ENCODE results near the gene SLC25A5.
"Not testable (repeated sequence)": the region's sequence is repeated elsewhere in the genome, so short reads cannot be mapped to it uniquely, and the experiment has no call there.

The SLC25A5 gene

DNA sequence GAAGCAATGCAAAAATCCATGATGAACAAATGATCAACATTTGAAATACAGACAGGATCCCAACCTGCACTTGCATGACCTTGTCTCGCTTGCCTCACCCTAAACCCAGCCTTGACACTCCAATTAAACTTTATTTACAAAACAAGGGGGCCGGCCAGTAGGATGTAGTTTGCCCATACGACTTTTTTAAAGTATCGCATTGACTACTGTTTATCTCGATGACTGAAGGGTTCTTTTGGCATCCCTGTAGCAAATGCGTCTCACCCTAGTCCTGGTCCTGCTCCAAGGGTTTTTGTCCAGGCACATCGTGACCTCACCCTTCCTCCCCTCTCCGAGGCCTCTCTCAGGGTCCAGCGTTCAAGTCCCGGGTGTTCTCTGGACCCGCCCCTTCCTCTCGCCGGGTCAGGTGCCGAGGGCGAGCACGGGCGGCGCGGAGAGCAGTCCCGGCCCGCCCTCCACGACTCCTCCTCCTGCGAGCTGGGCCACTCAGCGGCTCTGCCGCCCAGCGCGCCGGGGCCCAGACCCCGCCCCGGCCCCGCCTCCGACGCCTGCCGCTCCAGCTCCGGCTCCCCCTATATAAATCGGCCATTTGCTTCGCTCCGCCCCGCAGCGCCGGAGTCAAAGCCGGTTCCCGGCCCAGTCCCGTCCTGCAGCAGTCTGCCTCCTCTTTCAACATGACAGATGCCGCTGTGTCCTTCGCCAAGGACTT lies at the start of gene SLC25A5:
Gene SLC25A5, plus strand, starts transcription at position 603 of the 709 bp plus-strand sequence. Its CDS starts 72 bp downstream, at position 675.
- peak; percentile 83 for DNase-seq (ENCODE audit: low spot score)

DNA sequence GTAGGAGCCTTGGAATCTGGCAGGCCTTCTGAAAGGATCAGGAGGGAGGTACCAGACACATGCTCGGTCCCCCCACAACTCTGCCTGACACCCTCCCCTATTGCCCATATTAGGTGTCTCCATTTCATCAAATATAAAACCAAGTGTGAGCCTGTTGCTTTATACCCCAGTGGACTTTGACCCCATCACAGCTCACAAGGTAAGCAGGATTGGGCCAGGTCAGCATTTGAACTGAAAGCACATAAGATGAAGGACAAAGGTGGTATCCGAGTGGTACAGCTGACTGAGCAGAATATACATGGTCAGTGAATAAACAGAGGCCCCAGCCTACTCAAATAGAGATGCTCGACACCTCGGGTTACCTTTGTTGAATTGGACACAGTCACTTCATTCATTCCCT lies 49.1 kb upstream of the SLC25A5 start:
- no peak for DNase-seq (ENCODE audit: low spot score)

DNA sequence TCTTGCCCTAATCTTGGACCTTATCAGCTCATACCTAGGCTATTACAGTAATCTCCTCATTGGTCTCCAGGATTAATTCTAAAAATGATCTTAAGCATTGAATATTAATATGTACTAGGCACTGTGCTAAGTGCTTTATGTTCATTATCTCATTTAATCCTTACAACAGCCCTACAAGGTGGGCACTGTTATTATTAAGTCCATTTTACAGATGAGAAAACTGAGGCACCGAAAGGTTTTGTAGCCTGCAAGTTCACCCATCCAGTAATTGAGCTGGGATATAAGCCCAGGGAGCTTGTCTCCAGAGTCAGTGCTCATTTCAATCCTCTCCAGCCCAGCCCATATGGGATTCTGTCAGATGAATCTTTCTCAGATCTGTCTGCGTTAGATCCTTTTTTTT lies 48.3 kb upstream of the SLC25A5 start:
- no peak for DNase-seq (ENCODE audit: low spot score)

DNA sequence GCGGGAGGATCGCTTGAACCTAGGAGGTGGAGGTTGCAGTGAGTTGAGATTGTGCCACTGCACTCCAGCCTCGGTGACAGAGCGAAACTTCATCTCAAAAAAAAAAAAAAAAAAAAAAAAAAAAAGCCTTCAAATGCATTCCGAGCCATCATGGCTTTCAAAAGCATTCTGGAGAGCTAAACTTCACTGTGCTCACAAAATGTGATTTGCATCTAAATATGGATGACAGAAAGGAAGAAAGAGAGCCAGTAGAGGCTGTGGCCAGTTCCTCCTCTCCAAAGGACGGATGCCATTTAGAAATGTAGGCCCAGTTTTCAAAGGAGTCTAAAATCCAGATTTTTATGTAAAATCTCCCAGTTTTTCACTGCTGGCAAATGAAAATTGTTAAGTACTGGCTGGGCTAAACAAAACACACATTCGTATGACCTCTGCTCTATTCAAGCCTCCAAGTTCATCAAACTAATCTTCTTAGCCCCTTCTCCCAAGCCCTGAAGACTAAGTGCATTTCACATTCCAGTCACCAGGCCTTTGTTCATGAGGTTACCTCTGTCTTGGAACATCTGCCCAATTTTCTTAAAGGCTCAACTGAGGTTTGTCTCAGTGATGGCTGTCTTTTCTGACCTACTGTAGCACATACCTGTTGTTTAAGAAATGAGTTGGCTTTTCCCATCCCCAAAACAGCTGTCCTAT lies 47.1 kb upstream of the SLC25A5 start:
- no peak for DNase-seq (ENCODE audit: low spot score)

DNA sequence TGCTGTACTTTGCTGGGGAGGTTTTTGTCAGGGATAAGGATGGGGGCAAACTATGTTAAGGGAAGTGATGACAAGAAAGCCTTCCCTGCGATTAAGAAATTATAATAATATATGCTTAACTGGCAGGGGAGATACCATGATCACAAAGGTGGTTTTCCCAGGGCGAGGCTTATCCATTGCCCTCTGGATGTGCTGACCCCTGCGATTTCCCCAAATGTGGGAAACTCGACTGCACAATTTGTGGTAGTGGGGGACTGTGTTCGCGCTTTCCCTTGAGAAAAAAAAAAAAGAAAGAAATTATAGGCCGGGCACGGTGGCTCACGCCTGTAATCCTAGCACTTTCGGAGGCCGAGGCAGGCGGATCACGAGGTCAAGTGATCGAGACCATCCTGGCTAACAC lies 44.6 kb upstream of the SLC25A5 start:
- DNase-seq (ENCODE audit: low spot score), result no peak

DNA sequence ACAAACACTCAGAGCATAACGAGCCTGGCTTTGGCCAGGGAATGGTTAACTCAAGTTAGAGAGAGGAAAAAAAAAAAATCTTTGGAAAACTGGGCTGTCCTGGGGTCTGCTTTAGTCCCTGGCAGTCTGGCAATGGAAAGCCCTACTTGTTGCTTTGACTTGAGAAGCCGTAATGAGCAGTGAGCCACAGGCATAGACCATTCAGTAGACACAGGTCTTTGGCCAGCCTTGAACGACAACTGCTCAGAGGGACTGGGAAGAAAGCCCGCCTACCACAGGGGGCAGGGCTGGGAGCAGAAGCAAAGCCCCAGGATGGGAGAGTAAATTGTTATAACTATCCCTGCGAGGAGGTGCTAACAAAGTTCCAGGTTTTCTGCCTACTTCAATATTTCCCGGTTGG lies 43.2 kb upstream of the SLC25A5 start:
- no peak for DNase-seq (ENCODE audit: low spot score)

DNA sequence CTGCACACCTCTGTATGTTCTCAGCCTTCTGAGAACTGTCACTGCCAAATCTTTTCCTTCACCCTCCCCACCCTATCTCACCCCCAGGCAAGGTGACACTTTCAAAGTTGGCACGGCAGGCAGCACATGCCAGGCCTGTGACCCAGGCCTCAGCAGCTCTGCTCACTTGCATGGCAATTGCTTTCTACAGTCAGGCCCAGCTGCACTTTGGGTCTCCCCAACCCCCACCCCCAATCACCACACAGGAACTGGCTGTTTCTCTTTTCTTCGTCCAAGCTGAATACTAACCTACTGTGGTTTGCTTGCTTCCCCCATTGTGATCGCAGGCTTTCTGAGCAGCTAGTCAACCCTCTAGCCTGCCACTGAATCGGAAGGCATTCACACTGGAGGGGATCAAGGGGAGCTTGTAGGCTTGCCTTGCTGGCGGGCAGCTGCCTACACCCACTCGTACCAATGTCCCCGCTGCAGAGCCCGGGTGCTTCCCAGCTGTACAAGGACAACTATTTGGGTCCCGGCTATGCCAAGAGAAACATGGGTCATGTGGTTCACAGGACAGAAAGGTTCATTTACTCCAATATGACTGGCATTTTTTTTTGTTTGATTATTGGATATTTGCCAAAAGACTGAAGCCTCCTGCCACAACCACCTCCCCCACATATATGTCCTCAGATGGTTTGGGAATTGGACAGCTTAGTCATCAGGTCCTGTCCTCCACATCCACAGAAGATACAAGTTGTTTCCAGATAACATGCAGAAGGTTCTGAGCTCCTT lies 41.0 kb upstream of the SLC25A5 start:
- DNase-seq (ENCODE audit: low spot score), result no peak

DNA sequence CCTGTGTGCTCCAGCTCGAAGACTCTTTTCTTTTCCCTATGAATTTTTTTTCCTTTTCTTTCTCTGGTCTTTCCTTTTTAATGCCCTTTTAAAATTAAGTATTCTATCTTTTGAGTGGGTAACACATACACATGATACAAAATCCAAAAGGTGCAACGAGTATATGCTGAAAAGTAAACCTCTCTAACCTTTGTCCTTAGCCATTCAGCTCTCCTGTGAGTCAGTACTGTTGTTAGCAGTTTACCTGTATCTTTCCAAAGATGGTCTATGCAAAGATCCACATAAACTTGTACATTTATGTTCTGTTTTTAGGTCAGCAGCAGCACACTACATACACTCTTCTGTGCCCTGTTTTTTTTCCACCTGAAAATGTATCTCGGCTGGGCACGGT lies 40.5 kb upstream of the SLC25A5 start:
- DNase-seq (ENCODE audit: low spot score), result no peak

DNA sequence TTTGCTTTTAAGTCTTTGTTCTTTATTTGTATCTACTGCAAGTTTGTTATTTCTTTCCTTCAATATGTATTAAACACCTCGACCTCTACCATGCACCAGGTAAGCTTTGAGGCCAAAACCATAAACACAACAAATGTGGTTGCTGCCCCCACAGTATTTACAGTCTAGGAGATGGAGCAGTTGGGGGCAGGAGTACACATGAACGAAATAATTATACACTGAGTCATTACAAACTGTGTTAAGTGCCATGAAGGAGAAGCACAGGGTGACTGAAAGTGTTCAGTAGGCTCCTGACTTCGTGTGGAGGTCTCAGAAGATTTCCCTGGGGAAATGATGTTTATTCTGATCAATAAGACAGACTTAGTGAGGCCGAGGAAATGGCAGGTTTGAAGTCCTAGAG lies 38.8 kb upstream of the SLC25A5 start:
- no peak for DNase-seq (ENCODE audit: low spot score)

DNA sequence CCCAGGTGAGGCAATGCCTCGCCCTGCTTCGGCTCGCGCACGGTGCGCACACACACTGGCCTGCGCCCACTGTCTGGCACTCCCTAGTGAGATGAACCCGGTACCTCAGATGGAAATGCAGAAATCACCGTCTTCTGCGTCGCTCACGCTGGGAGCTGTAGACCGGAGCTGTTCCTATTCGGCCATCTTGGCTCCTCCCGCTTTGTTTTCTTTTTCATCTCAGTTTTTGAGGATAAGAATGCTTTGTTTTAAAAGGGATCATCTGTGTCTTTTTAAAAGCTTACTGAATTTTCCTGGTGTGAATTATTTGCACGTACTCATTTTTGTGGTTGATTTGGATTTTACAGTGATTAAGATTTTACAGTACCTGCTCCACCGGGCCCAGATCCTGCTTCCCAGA lies 26.9 kb upstream of the SLC25A5 start:
- not testable (repeated sequence) for DNase-seq (ENCODE audit: low spot score)

DNA sequence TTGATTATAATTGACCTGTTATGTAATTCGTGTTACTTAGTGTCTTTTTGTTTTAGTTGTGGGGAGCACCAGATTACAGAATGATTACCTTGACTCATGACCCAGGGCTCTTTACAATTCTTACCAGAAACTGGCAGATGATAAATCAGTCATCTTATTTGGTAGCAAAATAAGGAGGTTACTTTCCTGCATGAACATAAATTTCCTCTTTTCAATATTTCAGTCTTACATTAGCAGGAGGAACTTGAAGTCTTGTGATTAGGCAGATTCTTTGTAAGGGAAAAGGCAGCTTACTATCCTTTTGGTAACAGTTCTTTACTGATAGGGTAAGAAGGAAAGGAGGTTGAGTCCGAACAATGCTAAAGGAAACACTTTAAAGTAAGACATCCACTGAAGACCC lies 26.0 kb upstream of the SLC25A5 start:
- no peak for DNase-seq (ENCODE audit: low spot score)

DNA sequence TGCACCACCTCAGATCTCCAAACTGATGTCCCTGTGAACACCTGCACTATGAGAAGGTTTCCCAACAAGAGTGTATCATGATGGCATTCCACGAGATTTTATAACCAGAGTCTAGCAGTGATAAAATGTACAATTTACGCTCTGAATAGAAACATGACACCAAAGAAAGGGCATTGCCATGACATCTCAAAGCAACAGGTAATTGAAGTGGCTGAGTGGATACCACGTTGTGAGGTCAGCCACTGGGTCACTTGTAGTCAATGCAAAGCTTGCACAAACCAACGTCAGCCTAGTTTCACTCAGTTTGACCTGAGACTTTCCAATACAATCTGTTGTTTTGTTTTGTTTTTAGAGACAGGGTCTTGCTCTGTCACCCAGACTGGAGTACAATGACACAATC lies 15.0 kb upstream of the SLC25A5 start:
- DNase-seq (ENCODE audit: low spot score), result no peak

DNA sequence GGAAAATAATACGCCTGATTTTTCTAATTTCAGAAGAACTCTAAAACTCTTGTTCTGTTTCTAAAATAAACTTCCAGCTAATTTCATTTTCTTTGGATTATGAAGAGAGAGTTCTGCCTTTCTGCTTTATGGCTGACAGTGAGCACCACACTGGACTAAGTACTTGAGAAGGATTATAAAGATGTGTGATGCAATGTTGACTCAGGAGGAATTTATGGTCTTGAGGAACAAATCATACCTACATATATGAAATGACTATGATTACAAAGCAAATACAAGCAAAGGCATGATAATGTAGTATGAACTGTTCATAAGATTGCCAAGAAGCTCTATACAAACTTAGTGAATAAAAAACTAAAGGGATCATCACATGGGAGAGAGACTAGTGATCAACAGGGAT lies 13.0 kb upstream of the SLC25A5 start:
- DNase-seq (ENCODE audit: low spot score), result no peak

DNA sequence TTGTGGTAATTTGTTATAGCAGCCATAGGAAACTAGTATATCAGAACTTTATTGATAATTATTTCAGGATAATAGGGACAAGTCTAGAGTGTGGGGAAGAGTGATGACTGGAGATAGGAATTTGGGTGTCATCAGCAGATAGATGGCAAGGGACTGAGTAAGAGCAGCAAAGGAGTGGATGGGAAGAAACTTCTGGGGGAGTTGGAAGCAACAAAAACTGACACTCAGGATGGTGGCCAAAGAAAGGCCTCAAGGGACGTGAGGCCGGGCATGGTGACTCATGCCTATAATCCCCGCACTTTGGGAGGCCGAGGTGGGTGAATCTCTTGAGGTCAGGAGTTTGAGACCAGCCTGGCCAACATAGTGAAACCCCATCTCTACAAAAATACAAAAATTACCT lies 9.1 kb upstream of the SLC25A5 start:
- no peak for DNase-seq (ENCODE audit: low spot score)

DNA sequence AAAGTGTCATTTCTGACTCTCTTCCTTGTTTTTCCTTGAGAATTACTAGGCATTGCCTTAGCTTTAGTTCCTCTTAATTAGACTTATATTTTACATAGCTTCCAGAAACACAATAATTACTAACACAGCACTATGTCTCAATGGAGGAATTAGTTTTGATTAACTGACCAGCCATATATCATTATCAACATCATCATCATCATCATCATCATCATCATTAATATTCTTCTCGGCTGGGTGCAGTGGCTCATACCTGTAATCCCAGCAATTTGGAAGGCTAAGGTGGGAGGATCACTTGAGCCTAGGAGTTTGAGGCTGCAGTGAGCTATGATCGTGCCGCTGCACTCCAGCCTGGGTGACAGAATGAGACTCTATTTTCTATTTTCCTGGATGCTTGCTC lies 2.7 kb upstream of the SLC25A5 start:
- DNase-seq (ENCODE audit: low spot score), result no peak

DNA sequence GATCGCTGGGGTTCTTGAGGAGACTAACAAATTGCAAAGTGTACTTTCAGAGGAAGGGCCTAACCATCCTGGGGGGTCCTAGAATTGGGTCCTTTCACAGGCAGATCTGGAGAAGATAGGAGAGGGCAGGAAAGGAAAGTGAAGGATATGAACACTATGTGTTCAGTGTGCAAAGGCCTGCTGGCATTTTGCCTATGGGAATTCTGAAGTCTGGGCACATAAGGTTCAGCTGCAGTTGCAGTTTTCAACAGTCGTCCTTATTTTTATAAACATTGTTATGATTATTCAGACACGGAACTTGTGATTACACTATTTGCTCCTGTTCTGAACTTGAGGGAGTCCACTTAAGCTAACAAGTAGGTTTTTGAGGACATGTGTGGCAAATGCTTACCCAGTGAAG lies 1.3 kb upstream of the SLC25A5 start:
- no peak for DNase-seq (ENCODE audit: low spot score)

DNA sequence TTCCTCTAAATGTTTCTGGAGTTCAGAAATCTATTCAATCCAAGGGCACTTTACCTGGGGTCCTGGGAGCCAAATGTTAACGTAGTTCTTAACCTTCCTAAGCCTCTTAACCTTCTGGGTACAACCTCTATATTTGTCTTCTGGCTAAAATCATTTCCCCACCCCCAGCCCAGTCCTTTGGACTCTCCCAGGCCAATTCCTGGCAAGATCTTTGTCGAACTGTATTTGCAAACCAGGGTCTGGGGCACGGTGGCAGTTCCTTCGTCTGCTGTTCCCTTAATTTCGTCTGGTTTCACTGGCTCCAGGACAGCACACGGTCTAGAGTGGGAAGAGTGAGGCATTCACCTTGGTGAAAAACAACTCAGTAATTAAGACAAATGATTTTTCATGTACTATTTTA lies 811 bp upstream of the SLC25A5 start:
- DNase-seq (ENCODE audit: low spot score), result no peak

DNA sequence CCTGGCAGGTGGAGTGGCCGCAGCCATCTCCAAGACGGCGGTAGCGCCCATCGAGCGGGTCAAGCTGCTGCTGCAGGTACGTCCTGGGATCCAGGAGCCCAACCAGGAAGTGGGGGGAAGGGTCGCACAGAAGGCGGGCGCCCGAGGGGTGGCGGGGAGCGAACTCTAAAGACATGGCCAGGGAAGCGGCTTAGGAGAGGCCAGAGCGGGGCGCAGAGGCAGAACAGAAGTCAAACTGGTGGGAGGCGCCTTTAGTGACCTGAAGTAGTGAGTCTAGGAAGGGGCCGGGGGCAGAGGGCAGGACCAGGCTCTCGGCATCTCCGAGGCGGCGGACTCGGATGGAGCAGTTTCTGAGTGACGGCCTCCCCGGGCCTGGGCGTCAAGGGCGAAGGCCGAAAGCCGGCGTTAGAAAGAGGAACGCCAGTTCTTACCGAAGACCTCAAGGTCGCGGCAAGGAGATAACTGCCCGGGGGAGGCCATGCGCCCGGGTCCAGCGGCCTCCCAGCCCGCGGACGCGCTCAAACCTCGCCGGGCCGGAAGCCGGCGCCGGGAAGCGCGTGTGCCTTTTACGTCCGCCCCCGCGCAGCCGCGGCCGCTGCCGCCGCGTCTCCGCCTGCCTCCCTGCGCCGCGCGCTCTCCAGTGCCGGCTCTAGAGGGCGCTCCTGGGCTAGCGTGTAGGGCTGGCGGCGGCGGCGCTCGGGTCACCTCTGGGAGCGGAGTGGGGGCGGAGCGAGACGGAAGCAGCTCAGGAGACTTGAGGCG lies 488 bp downstream of the SLC25A5 start:
- peak; percentile 87 for DNase-seq (ENCODE audit: low spot score)

DNA sequence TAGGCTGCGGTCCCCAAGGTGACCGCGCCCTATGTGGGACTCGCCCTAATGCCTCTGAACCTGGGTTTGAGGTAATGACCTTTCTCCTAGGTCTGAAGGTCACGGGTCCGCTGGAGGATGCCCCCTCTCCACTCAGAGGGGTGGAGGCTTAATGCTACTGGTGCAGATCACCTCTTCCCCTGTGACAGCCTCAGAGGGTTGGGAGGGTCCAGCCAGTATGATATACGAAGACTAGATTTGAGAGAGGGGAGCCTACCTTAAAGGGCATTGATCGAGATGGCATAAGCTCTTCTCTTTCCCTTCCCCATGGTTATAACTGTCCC lies 1.0 kb downstream of the SLC25A5 start:
- DNase-seq (ENCODE audit: low spot score), result no peak

DNA sequence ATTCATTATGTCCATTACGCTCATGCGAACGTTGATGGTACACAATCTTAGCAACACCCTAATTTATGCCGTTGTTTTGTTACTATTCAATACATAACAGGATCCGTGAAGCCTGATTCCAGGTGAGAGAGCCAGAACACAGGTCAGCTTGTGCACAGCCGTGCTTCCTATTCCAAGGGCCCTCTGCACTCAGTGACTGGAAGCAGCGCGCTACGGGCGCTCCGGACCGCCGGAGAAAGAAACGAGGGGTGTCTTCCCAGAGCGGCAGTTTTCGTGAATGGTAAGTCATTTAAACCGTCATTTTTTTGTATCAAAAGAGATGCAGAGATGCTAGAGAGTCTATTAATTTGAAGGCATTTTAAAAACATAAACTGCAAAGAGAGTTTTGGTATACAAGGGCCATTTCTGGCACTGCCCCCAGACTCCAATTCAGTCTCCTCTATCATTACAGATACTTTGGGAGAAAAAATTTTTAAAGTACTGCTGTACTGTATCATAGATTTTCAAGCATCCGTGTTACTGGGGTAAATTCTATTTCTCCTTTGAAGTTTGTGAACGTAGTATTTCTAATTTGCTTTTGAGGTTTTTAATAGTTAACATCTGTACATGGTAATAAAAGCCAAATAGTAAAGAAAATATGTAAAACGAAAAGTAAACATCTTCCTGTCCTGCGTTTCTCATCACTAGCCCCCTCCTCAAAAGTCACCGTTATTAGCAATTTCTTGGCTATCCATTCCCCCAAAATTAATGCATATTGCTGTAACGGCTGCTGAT lies 6.6 kb downstream of the SLC25A5 start:
- no peak for DNase-seq (ENCODE audit: low spot score)

DNA sequence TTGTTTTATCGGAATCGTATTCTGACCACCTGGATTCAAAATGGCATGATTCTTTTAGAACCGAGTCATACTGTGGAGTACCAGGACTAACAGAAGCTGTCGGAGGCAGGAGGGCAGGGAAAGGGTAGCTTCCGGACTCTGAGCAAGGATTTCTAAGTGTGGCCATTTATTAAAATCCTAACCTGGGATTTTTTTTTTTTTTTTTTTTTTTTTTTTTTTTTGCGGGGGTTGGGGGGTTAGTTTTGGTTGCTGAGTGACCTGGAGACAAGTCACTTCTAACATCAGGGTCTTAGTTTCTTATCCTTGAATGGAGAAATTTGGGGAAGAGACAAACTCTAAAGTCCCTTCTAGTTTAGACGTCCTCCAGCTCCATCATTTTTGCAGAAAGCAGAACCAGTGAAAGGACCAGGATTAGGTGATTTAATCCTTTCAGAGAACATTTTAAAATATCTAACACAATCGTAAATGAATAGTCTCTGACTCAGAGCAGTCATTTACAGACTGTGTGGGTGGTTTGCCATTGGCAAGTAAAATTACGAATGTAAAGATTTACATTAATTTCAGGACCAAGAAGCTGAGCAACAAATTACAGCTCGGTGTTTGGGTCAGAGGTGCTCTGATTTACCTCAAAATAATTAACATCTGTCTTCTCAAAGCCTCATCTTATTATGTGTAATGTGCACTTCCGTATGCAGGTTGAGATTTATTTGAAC lies 7.3 kb downstream of the SLC25A5 start:
- DNase-seq (ENCODE audit: low spot score), result no peak
